Ramos (cell line): ENCODE data around the gene PPFIBP1.
"Not testable (repeated sequence)": the region's sequence is repeated elsewhere in the genome, so short reads cannot be mapped to it uniquely, and the experiment has no call there.

ENCODE experiments used
- in situ Hi-C: fragments of 300-500 bp; cut with MboI; formaldehyde crosslinking; loops from one replicate; pipeline ENCODE4 v1.14.3; 2022; ENCODE audit warnings: low sequenced_read_pairs; ENCODE audit not compliant: unreplicated experiment

The PPFIBP1 gene

GRCh38 chr12:27583057-27583797 lies 59.2 kb downstream of the PPFIBP1 start:
- in situ Hi-C loops, result no loop called here

DNA sequence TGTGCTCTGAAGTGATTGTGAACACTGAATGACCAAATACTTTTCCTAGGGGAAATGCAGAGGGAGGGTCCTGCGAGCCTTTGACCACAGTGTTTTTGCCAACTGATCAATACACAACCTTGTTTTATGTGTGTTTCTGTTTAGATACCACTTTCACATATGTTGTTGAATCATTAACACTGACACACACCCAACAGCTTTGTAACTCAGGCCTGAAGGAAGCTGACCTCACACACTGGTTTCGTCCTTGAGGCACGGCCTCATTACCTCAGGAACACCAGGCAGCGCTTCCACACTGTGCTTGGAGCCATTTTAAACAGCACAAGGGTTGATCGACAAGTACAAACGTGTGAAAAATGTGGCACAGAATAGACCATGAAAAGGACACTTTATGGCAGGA lies 60.0 kb downstream of the PPFIBP1 start:
- in situ Hi-C loops, result no loop called here

DNA sequence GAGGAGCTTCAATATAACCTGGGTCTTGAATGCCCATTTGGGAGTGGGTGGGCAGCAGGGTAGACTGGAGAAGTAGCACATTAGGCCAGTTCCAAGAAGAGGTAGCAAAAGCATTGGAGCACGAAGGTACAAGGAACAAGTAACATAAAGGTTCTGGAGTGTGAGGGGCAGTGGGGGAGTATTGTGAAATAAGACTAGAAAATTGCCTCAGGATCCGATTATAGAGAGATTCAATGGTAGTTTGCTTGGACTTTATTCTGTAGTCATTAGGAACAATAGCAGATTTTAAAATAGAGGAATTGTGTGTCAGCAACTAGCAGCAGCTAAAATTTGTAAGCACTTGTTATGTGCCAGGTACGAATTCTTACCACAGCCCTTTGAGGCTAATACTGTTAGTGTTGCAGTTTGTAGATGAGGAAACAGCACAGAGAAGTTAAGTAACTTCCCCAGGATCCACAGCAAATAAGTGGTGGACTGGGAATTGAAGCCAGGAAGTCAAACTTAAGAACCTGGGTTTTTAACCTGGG lies 61.8 kb downstream of the PPFIBP1 start:
- in situ Hi-C loops, result no loop called here

GRCh38 chr12:27588075-27588730 lies 64.2 kb downstream of the PPFIBP1 start:
- in situ Hi-C loops, result not testable (repeated sequence)

GRCh38 chr12:27588776-27589175 lies 64.8 kb downstream of the PPFIBP1 start:
- in situ Hi-C loops, result no loop called here

DNA sequence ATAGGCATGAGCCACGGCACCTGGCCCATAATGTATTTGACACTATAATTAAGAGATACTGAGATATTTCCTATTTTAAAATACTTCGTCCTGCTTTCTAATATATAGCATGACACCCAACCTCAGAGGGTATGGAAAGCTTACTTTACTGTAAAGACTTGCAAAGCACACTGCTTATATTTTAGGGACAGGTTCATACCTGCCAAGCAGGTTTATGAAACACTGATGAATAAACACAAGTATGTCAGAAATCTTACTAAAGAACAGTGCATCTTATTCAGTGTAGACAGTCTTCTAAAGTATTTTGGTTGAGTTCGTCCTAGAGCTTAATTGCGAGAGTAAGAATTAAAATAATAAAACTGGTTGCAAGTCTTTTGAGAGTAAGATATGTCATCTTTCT lies 65.4 kb downstream of the PPFIBP1 start:
- in situ Hi-C loops, result no loop called here

GRCh38 chr12:27591698-27592097 lies 67.7 kb downstream of the PPFIBP1 start:
- in situ Hi-C loops, result not testable (repeated sequence)

GRCh38 chr12:27592548-27592947 lies 68.5 kb downstream of the PPFIBP1 start:
- in situ Hi-C loops, result no loop called here

DNA sequence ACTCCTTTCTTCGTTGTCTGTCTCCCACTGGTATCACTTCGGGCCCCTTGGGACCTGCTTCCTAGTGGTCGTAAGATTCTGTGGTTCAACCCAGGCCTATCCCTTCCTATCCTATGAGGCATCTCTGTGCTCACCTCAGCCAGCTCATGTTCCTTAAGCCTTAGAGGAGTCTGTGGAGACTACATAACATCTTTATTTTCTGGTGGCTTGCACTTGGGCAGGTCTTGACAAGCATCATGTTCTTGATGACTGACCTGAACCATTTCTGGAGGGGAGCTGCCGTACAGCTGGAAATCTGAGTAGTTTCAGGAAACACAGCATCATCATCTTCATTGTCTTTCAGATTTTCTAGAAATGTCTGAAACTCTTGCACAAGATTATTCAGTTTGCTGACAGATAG lies 69.3 kb downstream of the PPFIBP1 start:
- in situ Hi-C loops, result no loop called here

GRCh38 chr12:27595231-27595642 lies 71.2 kb downstream of the PPFIBP1 start:
- in situ Hi-C loops, result no loop called here

- in situ Hi-C loops, result not testable (repeated sequence)
Measured at GRCh38 chr12:27598866-27599265, 74.9 kb downstream of the PPFIBP1 start.

GRCh38 chr12:27601056-27601828 lies 77.2 kb downstream of the PPFIBP1 start:
- in situ Hi-C loops, result not testable (repeated sequence)

GRCh38 chr12:27602516-27602915 lies 78.5 kb downstream of the PPFIBP1 start:
- in situ Hi-C loops, result no loop called here

DNA sequence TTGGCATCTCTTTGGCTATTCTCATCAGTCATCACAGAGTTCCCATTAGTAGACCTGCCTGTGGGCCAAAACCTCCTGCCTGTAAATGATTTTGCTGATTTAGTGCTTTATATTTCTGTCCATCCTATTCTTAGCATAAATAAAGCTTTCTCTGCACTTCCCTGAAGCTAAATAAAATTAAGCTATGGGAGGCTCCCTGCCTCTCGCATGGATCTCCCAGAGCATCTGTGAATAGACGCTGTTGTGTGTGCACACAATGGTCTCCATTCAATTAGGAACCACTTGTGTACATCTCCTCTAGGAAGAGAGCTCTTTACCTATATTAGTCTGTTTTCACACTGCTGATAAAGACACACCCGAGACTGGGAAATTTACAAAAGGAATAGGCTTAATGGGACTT lies 80.4 kb downstream of the PPFIBP1 start:
- in situ Hi-C loops, result no loop called here

DNA sequence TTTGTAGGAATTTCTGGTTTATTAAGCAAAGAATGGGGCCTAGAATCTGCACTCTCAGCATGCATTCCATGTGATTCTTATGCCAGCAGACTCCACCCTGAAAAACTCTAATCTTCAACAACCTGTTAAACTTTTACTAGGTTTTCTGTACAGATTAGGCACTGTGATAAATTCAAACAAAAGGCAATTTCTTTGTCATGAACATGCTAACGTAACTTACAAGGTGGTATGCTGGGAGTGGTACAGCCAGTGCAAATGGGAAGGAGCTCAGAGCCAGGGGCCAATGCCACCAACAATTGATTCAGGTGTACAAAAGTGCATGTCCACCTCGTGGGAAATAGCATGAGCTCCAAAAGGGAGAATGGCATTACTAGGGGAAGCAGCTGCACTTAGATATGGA lies 83.0 kb downstream of the PPFIBP1 start:
- in situ Hi-C loops, result no loop called here

GRCh38 chr12:27607591-27607990 lies 83.6 kb downstream of the PPFIBP1 start:
- in situ Hi-C loops, result no loop called here

- in situ Hi-C loops, result no loop called here
Measured at GRCh38 chr12:27608890-27609289, 84.9 kb downstream of the PPFIBP1 start.

- in situ Hi-C loops, result no loop called here
Measured at GRCh38 chr12:27610374-27610773, 86.4 kb downstream of the PPFIBP1 start.

- in situ Hi-C loops, result no loop called here
Measured at GRCh38 chr12:27614386-27614785, 90.4 kb downstream of the PPFIBP1 start.

- in situ Hi-C loops, result no loop called here
Measured at GRCh38 chr12:27614866-27615265, 90.9 kb downstream of the PPFIBP1 start.

GRCh38 chr12:27615331-27615891 lies 91.4 kb downstream of the PPFIBP1 start:
- in situ Hi-C loops, result no loop called here
